Left renal pelvis (tissue), 4 donors: Measurements from ENCODE around the gene CSF2. TPM values are rescaled to one million over a fixed set of nuclear protein-coding genes. Genes with fewer than 3 reads are reported as not detected.
"Not testable (repeated sequence)": the region's sequence is repeated elsewhere in the genome, so short reads cannot be mapped to it uniquely, and the experiment has no call there.

Experiments
- DNase-seq, 4 donors: peaks; one replicate each; pipeline ENCODE4 v3.0.0-alpha.2; 2013; ENCODE audit warnings: low read depth in 4 of 4, low spot score in 3 of 4
- polyA plus RNA-seq, 4 donors: library from polyadenylated mRNA; unstranded; fragments of 120-200 nt; gene quantifications; one replicate each; pipeline ENCODE4 v1.2.1, GENCODE V29; 2013; ENCODE audit not compliant: insufficient read length in 4 of 4

The CSF2 gene
- polyA plus RNA-seq, 4 donors, result not detected

DNA sequence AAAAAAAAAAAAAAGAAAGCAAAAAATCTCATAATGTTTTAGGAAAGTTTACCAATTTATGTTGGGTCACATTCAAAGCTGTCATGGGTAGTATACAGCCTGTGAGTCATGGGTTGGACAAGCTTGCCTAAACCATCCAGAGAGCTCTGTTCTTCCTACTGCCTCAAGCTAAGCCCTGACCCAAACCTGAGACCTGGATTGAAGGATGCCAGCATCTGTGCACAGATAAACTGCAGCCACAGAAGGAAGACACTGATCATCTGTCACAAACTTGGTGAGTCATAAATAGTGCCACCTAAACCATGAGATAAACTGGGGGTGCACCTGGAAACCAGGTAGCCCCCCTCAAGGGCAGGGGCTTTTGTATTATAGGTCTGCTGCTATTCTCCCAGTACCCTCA lies 31.0 kb downstream of the CSF2 start:
- DNase-seq, result no peak

- no peak for DNase-seq
Measured at GRCh38 chr5:132105688-132106087, 32.1 kb downstream of the CSF2 start.

DNA sequence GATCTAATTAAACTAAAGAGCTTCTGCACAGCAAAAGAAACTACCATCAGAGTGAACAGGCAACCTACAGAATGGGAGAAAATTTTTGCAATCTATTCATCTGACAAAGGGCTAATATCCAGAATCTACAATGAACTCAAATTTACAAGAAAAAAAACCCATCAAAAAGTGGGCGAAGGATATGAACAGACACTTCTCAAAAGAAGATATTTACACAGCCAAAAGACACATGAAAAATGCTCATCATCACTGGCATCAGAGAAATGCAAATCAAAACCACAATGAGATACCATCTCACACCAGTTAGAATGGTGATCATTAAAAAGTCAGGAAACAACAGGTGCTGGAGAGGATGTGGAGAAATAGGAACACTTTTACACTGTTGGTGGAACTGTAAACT lies 34.9 kb downstream of the CSF2 start:
- DNase-seq, result not testable (repeated sequence)

DNA sequence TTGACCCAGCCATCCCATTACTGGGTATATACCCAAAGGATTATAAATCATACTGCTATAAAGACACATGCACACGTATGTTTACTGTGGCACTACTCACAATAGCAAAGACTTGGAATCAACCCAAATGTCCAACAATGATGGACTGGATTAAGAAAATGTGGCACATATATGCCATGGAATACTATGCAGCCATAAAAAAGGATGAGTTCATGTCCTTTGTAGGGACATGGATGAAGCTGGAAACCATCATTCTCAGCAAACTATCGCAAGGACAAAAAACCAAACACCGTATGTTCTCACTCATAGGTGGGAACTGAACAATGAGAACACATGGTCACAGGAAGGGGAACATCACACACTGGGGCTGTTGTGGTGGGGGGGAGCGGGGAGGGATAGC lies 35.4 kb downstream of the CSF2 start:
- DNase-seq, result not testable (repeated sequence)

GRCh38 chr5:132109494-132110053 lies 36.0 kb downstream of the CSF2 start:
- DNase-seq, result no peak

- DNase-seq, result no peak
Measured at GRCh38 chr5:132110195-132110594, 36.6 kb downstream of the CSF2 start.

GRCh38 chr5:132110930-132111329 lies 37.3 kb downstream of the CSF2 start:
- DNase-seq, result no peak

DNA sequence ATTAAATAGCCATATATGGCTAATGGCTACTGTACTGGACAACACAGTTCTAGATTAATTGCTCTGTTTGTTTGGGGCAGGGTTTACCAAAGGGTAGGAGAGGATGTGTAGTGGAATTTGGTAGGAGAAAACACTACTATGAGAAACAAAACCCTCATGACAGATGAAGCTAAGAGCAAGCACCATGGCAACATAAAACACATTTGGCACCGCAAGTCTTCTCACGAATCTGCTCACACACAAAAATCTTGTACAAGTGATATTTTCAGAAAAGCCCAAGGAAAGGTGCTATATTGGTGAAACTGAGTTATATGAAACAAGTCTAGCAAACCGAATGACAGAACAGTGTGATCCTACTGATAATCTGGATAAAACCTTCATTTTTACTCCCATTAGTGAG lies 38.5 kb downstream of the CSF2 start:
- no peak for DNase-seq

DNA sequence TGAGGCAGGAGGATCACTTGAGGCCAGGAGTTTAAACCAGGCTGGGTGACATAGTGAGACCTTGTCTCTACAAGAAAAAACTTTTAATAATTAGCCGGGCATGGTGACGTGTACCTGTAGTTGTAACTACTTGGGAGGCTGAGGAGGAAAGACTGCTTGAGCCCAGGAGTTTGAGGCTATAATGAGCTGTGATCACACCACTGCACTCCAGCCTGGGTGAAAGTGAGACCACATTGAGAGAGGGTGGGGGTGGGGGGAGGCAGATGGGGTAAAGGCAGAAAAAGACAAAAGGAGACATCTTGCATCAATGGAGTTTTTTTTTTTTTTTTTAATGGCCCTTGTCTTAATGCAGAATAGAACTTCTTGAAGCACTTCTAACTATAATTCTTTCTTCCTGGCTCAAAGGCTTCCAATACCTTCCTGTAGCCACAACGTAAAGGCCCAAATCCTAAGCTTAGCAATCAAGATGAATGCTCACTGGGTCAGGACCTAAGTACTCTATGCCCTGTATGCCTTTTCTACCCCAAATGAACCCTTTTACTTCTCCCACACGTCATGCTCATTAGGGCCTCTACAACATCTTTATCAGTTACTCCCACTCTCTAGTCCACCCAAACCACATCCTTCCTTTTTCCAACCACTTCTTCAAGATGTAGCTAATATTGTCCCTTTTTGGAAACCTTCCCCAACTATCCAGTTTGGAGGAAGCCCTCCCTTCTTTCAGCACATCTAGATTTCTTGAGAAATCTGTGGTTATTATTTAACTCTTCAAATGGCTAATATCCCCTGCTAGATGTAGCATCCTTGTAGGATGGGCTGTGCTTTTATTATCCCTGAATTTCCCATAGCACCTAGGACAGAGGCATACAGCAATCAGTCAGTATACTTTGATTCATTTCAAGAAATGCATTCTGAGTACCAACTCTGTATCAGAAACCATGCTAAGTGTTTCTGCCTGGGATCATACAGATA lies 40.8 kb downstream of the CSF2 start:
- DNase-seq, result no peak

GRCh38 chr5:132115375-132115774 lies 41.8 kb downstream of the CSF2 start:
- no peak for DNase-seq

DNA sequence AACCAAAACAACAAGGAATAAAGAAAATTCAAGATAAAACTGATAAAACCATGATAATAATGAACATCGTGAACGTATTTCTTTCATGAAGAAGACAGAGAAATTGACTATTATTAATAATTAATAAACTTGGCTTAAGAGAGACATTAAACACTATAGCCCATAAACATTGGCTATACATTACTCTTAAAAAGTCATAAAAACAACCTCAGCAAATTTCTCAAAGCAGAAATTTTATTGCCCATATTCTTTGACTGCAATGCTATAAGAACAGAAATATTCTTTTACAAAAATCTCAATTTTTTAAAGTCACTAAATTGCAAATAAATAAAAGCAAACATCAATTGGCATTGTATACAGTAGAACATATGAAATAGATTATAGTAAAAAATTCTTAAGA lies 42.5 kb downstream of the CSF2 start:
- DNase-seq, result no peak

GRCh38 chr5:132116909-132117489 lies 43.4 kb downstream of the CSF2 start:
- not testable (repeated sequence) for DNase-seq

DNA sequence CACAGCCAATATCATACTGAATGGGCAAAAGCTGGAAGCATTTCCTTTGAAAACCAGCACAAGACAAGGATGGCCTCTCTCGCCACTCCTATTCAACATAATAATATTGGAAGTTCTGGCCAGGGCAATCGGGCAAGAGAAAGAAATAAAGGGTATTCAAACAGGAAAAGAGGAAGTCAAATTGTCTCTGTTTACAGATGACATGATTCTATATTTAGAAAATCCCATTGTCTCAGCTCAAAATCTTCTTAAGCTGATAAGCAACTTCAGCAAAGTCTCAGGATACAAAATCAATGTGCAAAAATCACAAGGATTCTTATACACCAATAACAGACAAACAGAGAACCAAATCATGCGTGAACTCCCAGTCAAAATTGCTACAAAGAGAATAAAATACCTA lies 47.1 kb downstream of the CSF2 start:
- not testable (repeated sequence) for DNase-seq

- DNase-seq, result not testable (repeated sequence)
Measured at GRCh38 chr5:132122971-132123370, 49.4 kb downstream of the CSF2 start.

- not testable (repeated sequence) for DNase-seq
Measured at GRCh38 chr5:132123578-132123977, 50.0 kb downstream of the CSF2 start.

Other genes starting within 250 kb of the CSF2 start
- under 1 TPM in 1 of 4 donors, not detected in 3; 0.36 TPM for gene MEIKIN, start 128.1 kb upstream of the CSF2 start, polyA plus RNA-seq
- 1 to 10 TPM; 1.6 to 2.6 (median 1.7) TPM for gene ACSL6, start 62.1 kb upstream of the CSF2 start, polyA plus RNA-seq
- not detected for gene IL3, start 13.1 kb upstream of the CSF2 start, polyA plus RNA-seq
- 10 to 100 TPM; 24.8 to 43.6 (median 33.0) TPM for gene P4HA2, start 154.1 kb downstream of the CSF2 start, polyA plus RNA-seq
- gene PDLIM4, start 183.9 kb downstream of the CSF2 start, polyA plus RNA-seq, result 10 to 100 TPM; 14.5 to 36.4 (median 17.4) TPM
- 1 to 10 TPM; 3.1 to 7.6 (median 6.7) TPM for gene SLC22A4, start 220.6 kb downstream of the CSF2 start, polyA plus RNA-seq